H1 (cell line): ENCODE measurements around the gene ACOD1. TPM values are rescaled to one million over a fixed set of nuclear protein-coding genes. Genes with fewer than 3 reads are reported as not detected.

Experiments used
- CTCF ChIA-PET: fragments of 300-600 bp; sonication (Branson Sonifier 250); formaldehyde crosslinking; loops from one replicate; lab custom pipeline; 2021; ENCODE audit not compliant: partially characterized antibody; lab: Charles Lee
- POLR2A ChIA-PET: fragments of 300-600 bp; sonication (Branson Sonifier 250); formaldehyde crosslinking; loops from one replicate; lab custom pipeline; 2021; ENCODE audit warnings: inconsistent platforms; ENCODE audit not compliant: partially characterized antibody; lab: Charles Lee
- DNase-seq, 2 experiments: peaks; one replicate each; pipeline versions ENCODE4 v3.0.0 to v3.0.0-alpha.2; 2010 to 2022; ENCODE audit warnings: low spot score in 2 of 2, low read depth in 1 of 2, mixed read lengths in 1 of 2
- FAIRE-seq: peaks from 2 replicates; lab custom pipeline; 2011; peaks lifted over from hg19 to GRCh38; lab: Jason Lieb, UNC
- H2AFZ ChIP-seq: 2 replicates; pipeline ENCODE4 v1.8.1; 2012; ENCODE audit warnings: low read length, inconsistent platforms
- H2AK5ac ChIP-seq: 2 replicates; pipeline ENCODE4 v1.6.1; 2013; ENCODE audit warnings: low read depth, low read length
- H2BK120ac ChIP-seq: replicated peaks from 2 replicates; pipeline ENCODE3; 2013; ENCODE audit warnings: low read depth, low read length, inconsistent platforms
- H2BK12ac ChIP-seq: 2 replicates; pipeline ENCODE4 v1.6.1; 2013; ENCODE audit warnings: low read depth, low read length
- H2BK15ac ChIP-seq: 2 replicates; pipeline ENCODE4 v1.6.1; 2013; ENCODE audit warnings: low read length
- H2BK20ac ChIP-seq: 2 replicates; pipeline ENCODE4 v1.6.1; 2013; ENCODE audit warnings: low read length
- H2BK5ac ChIP-seq: 2 replicates; pipeline ENCODE4 v1.6.1; 2013; ENCODE audit warnings: low read depth, low read length
- H3K14ac ChIP-seq: 2 replicates; pipeline ENCODE4 v1.6.1; 2013; ENCODE audit warnings: inconsistent platforms; ENCODE audit not compliant: insufficient read length
- H3K18ac ChIP-seq: 2 replicates; pipeline ENCODE4 v1.6.1; 2013; ENCODE audit warnings: low read length; ENCODE audit errors: extremely low read depth
- H3K23ac ChIP-seq: 2 replicates; pipeline ENCODE4 v1.6.1; 2013; ENCODE audit warnings: inconsistent platforms; ENCODE audit not compliant: insufficient read length
- H3K23me2 ChIP-seq: 2 replicates; pipeline ENCODE4 v1.6.1; 2013; ENCODE audit warnings: low read depth, low read length
- H3K27ac ChIP-seq: 2 replicates; pipeline ENCODE4 v1.6.1; 2011; ENCODE audit warnings: low read depth, low read length, inconsistent platforms
- H3K27me3 ChIP-seq, 4 experiments: replicated peaks in 1 of 4; 1 replicate in 1 of 4; 2 replicates in 3 of 4; pipeline versions ENCODE4 v1.6.1 to v1.8.1; 2011 to 2013; ENCODE audit warnings: low read length in 3 of 4, mild to moderate bottlenecking in 3 of 4, inconsistent platforms in 2 of 4, mixed read lengths in 2 of 4, moderate library complexity in 1 of 4; ENCODE audit not compliant: control insufficient read depth in 3 of 4, insufficient read depth in 3 of 4; ENCODE audit errors: extremely low read depth in 1 of 4
- H3K36me3 ChIP-seq, 4 experiments: 2 replicates each; pipeline versions ENCODE4 v1.6.1 to v1.8.1; 2011 to 2013; ENCODE audit warnings: mild to moderate bottlenecking in 4 of 4, low read length in 3 of 4, moderate library complexity in 2 of 4, control low read depth in 1 of 4, inconsistent platforms in 1 of 4; ENCODE audit not compliant: insufficient read depth in 4 of 4, control insufficient read depth in 2 of 4
- H3K4ac ChIP-seq: replicated peaks from 2 replicates; pipeline ENCODE3; 2013; ENCODE audit warnings: low read length, low read depth, mixed read lengths, inconsistent platforms; ENCODE audit not compliant: insufficient read length
- H3K4me1 ChIP-seq, 4 experiments: replicated peaks in 1 of 4; 1 replicate in 1 of 4; 2 replicates in 3 of 4; pipeline versions ENCODE4 v1.6.1 to v1.8.1; 2011 to 2013; ENCODE audit warnings: low read length in 3 of 4, inconsistent platforms in 2 of 4, mixed read lengths in 1 of 4; ENCODE audit not compliant: insufficient read depth in 4 of 4, control insufficient read depth in 3 of 4
- H3K4me2 ChIP-seq, 2 experiments: 2 replicates each; pipeline versions ENCODE4 v1.6.1 to v1.8.1; 2011 to 2013; ENCODE audit warnings: low read depth in 2 of 2, low read length in 2 of 2, control low read depth in 1 of 2, inconsistent platforms in 1 of 2, mild to moderate bottlenecking in 1 of 2; ENCODE audit not compliant: insufficient read depth in 1 of 2
- H3K4me3 ChIP-seq, 4 experiments: fragments of 200-600, 300-600 bp in 1 of 4; sonication (generic), shearing (Covaris generic), sonication (Bioruptor Twin) in 1 of 4; 2 replicates each; pipeline versions ENCODE4 v1.5.1 to v1.8.1; 2011 to 2016; ENCODE audit warnings: low read length in 4 of 4, low read depth in 3 of 4, control low read depth in 2 of 4, inconsistent platforms in 2 of 4, mild to moderate bottlenecking in 2 of 4, mixed read lengths in 1 of 4, moderate library complexity in 1 of 4; ENCODE audit not compliant: insufficient read depth in 2 of 4; ENCODE audit errors: extremely low read depth in 1 of 4
- H3K56ac ChIP-seq: replicated peaks from 2 replicates; pipeline ENCODE3; 2013; ENCODE audit warnings: low read depth, mild to moderate bottlenecking, mixed read lengths, low read length, inconsistent platforms; ENCODE audit not compliant: insufficient read length
- H3K79me1 ChIP-seq: 2 replicates; pipeline ENCODE4 v1.6.1; 2013; ENCODE audit warnings: low read depth, low read length, control low read depth
- H3K79me2 ChIP-seq, 2 experiments: 2 replicates each; pipeline versions ENCODE4 v1.6.1 to v1.8.1; 2012 to 2013; ENCODE audit warnings: low read length in 2 of 2, mild to moderate bottlenecking in 2 of 2, inconsistent platforms in 1 of 2; ENCODE audit not compliant: insufficient read depth in 2 of 2, control insufficient read depth in 1 of 2
- H3K9ac ChIP-seq, 4 experiments: replicated peaks in 1 of 4; 1 replicate in 1 of 4; 2 replicates in 3 of 4; pipeline versions ENCODE4 v1.6.1 to v1.8.1; 2011 to 2013; ENCODE audit warnings: low read depth in 3 of 4, low read length in 3 of 4, control low read depth in 2 of 4, mild to moderate bottlenecking in 2 of 4, moderate library complexity in 2 of 4, inconsistent platforms in 1 of 4; ENCODE audit errors: extremely low read depth in 1 of 4
- H3K9me3 ChIP-seq, 2 experiments: 2 replicates each; pipeline versions ENCODE4 v1.6.1 to v1.8.1; 2012 to 2013; ENCODE audit warnings: mild to moderate bottlenecking in 2 of 2, moderate library complexity in 2 of 2, control low read depth in 1 of 2, inconsistent platforms in 1 of 2, low read depth in 1 of 2, low read length in 1 of 2, mixed read lengths in 1 of 2; ENCODE audit not compliant: insufficient read depth in 2 of 2
- H4K20me1 ChIP-seq, 2 experiments: replicated peaks in 1 of 2; 2 replicates each; pipeline versions ENCODE3 to v1.8.1; 2011 to 2013; ENCODE audit warnings: inconsistent platforms in 2 of 2, low read length in 2 of 2, mild to moderate bottlenecking in 1 of 2; ENCODE audit not compliant: insufficient read depth in 2 of 2, control insufficient read depth in 1 of 2
- H4K5ac ChIP-seq: 2 replicates; pipeline ENCODE4 v1.6.1; 2013; ENCODE audit warnings: low read length, low read depth, mixed read lengths, inconsistent platforms; ENCODE audit not compliant: insufficient read length
- H4K8ac ChIP-seq: 2 replicates; pipeline ENCODE4 v1.8.0; 2013; ENCODE audit warnings: mild to moderate bottlenecking, moderate library complexity, low read length, inconsistent platforms; ENCODE audit not compliant: insufficient read depth; ENCODE audit errors: extremely low read depth
- H4K91ac ChIP-seq: replicated peaks from 2 replicates; pipeline ENCODE3; 2013; ENCODE audit warnings: low read length, mixed read lengths, inconsistent platforms; ENCODE audit not compliant: insufficient read length
- BRCA1 ChIP-seq: IDR thresholded peaks from 2 replicates; pipeline ENCODE4 v1.6.1; 2012; ENCODE audit warnings: low read depth, low read length, improper control_type of control experiment
- CBX5 ChIP-seq: fragments of 300-800, 300-1000 bp; sonication (generic); IDR thresholded peaks from 2 replicates; pipeline ENCODE4 v1.7.1; 2016; ENCODE audit warnings: antibody characterized with exemption, low read length, low read depth
- CHD2 ChIP-seq: IDR thresholded peaks from 2 replicates; pipeline ENCODE4 v1.6.1; 2012; ENCODE audit warnings: low read length, improper control_type of control experiment
- CREB1 ChIP-seq: IDR thresholded peaks from 2 replicates; pipeline ENCODE4 v1.6.1; 2012; ENCODE audit warnings: inconsistent platforms
- JUND ChIP-seq: IDR thresholded peaks from 2 replicates; pipeline ENCODE4 v1.6.1; 2011; ENCODE audit warnings: mild to moderate bottlenecking, improper control_type of control experiment, low read length
- KDM4A ChIP-seq: IDR thresholded peaks from one replicate; pipeline ENCODE4 v1.7.1; 2012; ENCODE audit warnings: low read depth, mild to moderate bottlenecking, moderate library complexity, low read length, inconsistent platforms; ENCODE audit not compliant: severe bottlenecking
- NANOG ChIP-seq: IDR thresholded peaks from 2 replicates; pipeline ENCODE4 v1.6.1; 2011; ENCODE audit warnings: low read length, low read depth, mild to moderate bottlenecking, inconsistent platforms; ENCODE audit not compliant: insufficient read depth, poor library complexity, severe bottlenecking
- NRF1 ChIP-seq: IDR thresholded peaks from 2 replicates; pipeline ENCODE4 v1.6.1; 2011; ENCODE audit warnings: mild to moderate bottlenecking, low read depth, low read length, improper control_type of control experiment
- POLR2A ChIP-seq, 2 experiments: IDR thresholded peaks; 1 replicate in 1 of 2; 2 replicates in 1 of 2; pipeline ENCODE4 v1.6.1; 2011; ENCODE audit warnings: low read depth in 2 of 2, low read length in 2 of 2, mild to moderate bottlenecking in 2 of 2; ENCODE audit errors: control extremely low read depth in 1 of 2
- RFX5 ChIP-seq: IDR thresholded peaks from 2 replicates; pipeline ENCODE4 v1.6.1; 2011; ENCODE audit warnings: low read depth, low read length, improper control_type of control experiment, borderline replicate concordance
- RNF2 ChIP-seq: fragments of 200-900, 300-1000 bp; sonication (generic); IDR thresholded peaks from 2 replicates; pipeline ENCODE4 v1.7.1; 2016; ENCODE audit warnings: borderline replicate concordance, low read depth, mild to moderate bottlenecking, antibody characterized with exemption, low read length; ENCODE audit not compliant: poor library complexity, severe bottlenecking; ENCODE audit errors: missing control alignments
- SIN3A ChIP-seq, 2 experiments: IDR thresholded peaks in 1 of 2; conservative IDR thresholded peaks in 1 of 2; 2 replicates each; pipeline ENCODE4 v1.6.1; 2011 to 2012; ENCODE audit warnings: low read length in 2 of 2, improper control_type of control experiment in 1 of 2, low read depth in 1 of 2, mild to moderate bottlenecking in 1 of 2
- SP4 ChIP-seq: IDR thresholded peaks from 2 replicates; pipeline ENCODE4 v1.6.1; 2012; ENCODE audit warnings: low read length, inconsistent platforms
- TAF1 ChIP-seq: IDR thresholded peaks from 2 replicates; pipeline ENCODE4 v1.6.1; 2011; ENCODE audit warnings: mild to moderate bottlenecking, low read depth, low read length
- TCF12 ChIP-seq: IDR thresholded peaks from 2 replicates; pipeline ENCODE4 v1.6.1; 2011; ENCODE audit warnings: low read depth, mild to moderate bottlenecking, low read length
- WGBS, 2 experiments: shearing (Covaris generic) in 1 of 2; methylation state at CpG; one replicate each; pipeline versions ENCODE4 v1.1.6 to v1.1.7; 2013 to 2015; ENCODE audit warnings: low lambda C conversion rate in 2 of 2, mixed read lengths in 2 of 2, inconsistent platforms in 1 of 2, low coverage in 1 of 2, missing lambda C conversion rate in 1 of 2; ENCODE audit not compliant: insufficient replicate concordance in 2 of 2, insufficient coverage in 1 of 2, insufficient read length in 1 of 2; ENCODE audit errors: extremely low coverage in 1 of 2, missing lambda C conversion rate in 1 of 2; 5-methylcytosine and 5-hydroxymethylcytosine counted together
- polyA plus RNA-seq, 7 experiments: library from polyadenylated mRNA; depleted of rRNA in 3 of 7; stranded (reverse) in 5 of 7; unstranded in 2 of 7; fragments of >200 nt in 5 of 7; fragments of 200-250 nt in 2 of 7; gene quantifications; 1 replicate in 5 of 7; 2 replicates in 1 of 7; 4 replicates in 1 of 7; pipeline versions ENCODE4 v1.2.1 to v1.2.3, GENCODE V29; 2011 to 2013; ENCODE audit warnings: missing spikeins in 2 of 7, mixed read lengths in 2 of 7
- total RNA-seq: library from RNA; stranded (reverse); fragmentation: NEBNext Ultra II Directional; extraction: Animal tissue kit (Norgen Biotek cat#: 25700); gene quantifications from 2 replicates; pipeline ENCODE4 v1.2.1, GENCODE V29; 2021

ACOD1 gene
- total and polyA plus RNA-seq, 2 of the 8 experiments (the other 6 are each of a cell fraction or from before 2014, with no cell fraction given), result not detected

DNA sequence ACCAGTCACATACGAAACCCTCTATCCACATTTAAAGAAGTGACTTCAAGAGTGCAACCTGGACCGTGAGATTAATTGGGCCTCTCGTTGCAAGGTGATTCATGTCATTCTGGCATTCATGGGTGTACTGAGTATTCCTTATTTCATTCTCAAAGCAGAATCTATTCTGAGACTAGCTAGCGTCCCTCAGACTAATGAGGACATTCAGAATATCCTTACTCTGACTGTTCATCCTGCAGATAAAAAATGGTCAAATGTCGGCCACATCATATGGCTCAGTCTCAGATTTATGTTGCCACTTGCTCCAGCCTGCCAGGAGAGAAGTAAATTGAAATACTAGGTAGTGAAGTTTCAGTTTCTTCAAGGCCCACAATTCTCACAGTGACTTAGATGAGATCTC is 7.3 kb downstream of the ACOD1 start:
- Histone ChIP-seq H3K23ac (no peak overlapping the region), H4K20me1 (no peaks in the 10 kb centered on the region), H2BK12ac (no peak overlapping the region), H2AFZ (no peak overlapping the region), H3K9me3 (peaks cover 16% of the 10 kb centered on the region in 2 experiments), H3K4me3 (no peak overlapping the region), H3K27me3 (peaks cover 0 to 1% (median 0%) of the 10 kb centered on the region in 4 experiments; a peak in 1 of 7 replicates), H3K23me2 (no peaks in the 10 kb centered on the region), H3K79me1 (no peaks in the 10 kb centered on the region), H3K36me3 (no peaks in the 10 kb centered on the region), H3K56ac (no peak overlapping the region), H3K18ac (no peak overlapping the region), H2AK5ac (no peak overlapping the region), H3K4me1 (no peaks in the 10 kb centered on the region), H3K79me2 (no peaks in the 10 kb centered on the region), H3K4me2 (no peak overlapping the region), H3K14ac (no peak overlapping the region), H3K4ac (no peak overlapping the region), H2BK5ac (no peak overlapping the region), H2BK120ac (no peak overlapping the region), H2BK20ac (no peak overlapping the region), H4K91ac (no peak overlapping the region), H3K27ac (no peak overlapping the region), H3K9ac (no peak overlapping the region), H4K5ac (no peak overlapping the region), H2BK15ac (no peak overlapping the region), H4K8ac (no peak overlapping the region)
- WGBS, 2 experiments, result 87% methylated on average over 5 of the region's 5 CpGs; no CpG with 5 or more reads in 1 of the 2 experiments
- TF ChIP-seq NRF1 (no peak), CHD2 (no peak), TAF1 (no peak), SP4 (no peak), CBX5 (no peak), CREB1 (no peak), NANOG (no peak), JUND (no peak), RNF2 (no peak), RFX5 (no peak), TCF12 (no peak), BRCA1 (no peak), POLR2A (IDR thresholded peaks at IDR 0.05; ENCODE audit: control extremely low read depth in 1 of 2, low read depth in 2 of 2, low read length in 2 of 2) (no peak), KDM4A (no peak), SIN3A (conservative IDR thresholded peaks at IDR 0.05 in 1 of 2, IDR thresholded peaks at IDR 0.05 in 1 of 2; ENCODE audit: low read depth in 1 of 2, low read length in 2 of 2) (no peak)
- POLR2A ChIA-PET, result no interaction called here
- CTCF ChIA-PET, result interaction anchor here (0.8 to 3.1 kb wide), 9 partner anchors 13 to 58 kb away, joined by 3 to 12 read pairs (median 5); no protein-coding TSS in a partner anchor
- FAIRE-seq, result no peak
- no peak for DNase-seq
